Lower leg skin (tissue), 3 donors: ENCODE data around the gene ARIH1.

ENCODE experiments used
- POLR2A ChIP-seq, 2 donors: fragments of 450-650 bp; IDR thresholded peaks; one replicate each; pipeline ENCODE4 v1.6.1; 2016 to 2017; ENCODE audit warnings: antibody characterized with exemption in 2 of 2, mild to moderate bottlenecking in 1 of 2, moderate library complexity in 1 of 2
- TF ChIP-seq, protein P1 (sequence below), 3 donors: fragments of 450-650 bp; IDR thresholded peaks; one replicate each; pipeline ENCODE4 v1.5.1; 2016; ENCODE audit warnings: antibody characterized with exemption in 3 of 3, mild to moderate bottlenecking in 3 of 3, moderate library complexity in 2 of 3

DNA sequence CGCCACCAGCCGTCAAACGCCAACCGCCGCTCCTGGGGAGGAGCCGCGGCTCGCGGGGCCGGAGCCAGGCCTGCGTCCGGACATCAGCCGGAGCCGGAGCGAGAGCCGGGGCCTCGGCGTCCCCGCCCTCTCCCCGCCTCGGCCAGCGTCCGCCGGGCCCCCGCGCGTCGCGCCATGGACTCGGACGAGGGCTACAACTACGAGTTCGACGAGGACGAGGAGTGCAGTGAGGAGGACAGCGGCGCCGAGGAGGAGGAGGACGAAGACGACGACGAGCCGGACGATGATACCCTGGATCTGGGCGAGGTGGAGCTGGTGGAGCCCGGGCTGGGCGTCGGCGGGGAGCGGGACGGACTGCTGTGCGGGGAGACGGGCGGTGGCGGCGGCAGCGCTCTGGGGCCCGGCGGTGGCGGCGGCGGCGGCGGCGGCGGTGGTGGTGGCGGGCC, 359 bp downstream of the ARIH1 start:
- TF ChIP-seq, protein P1, sequence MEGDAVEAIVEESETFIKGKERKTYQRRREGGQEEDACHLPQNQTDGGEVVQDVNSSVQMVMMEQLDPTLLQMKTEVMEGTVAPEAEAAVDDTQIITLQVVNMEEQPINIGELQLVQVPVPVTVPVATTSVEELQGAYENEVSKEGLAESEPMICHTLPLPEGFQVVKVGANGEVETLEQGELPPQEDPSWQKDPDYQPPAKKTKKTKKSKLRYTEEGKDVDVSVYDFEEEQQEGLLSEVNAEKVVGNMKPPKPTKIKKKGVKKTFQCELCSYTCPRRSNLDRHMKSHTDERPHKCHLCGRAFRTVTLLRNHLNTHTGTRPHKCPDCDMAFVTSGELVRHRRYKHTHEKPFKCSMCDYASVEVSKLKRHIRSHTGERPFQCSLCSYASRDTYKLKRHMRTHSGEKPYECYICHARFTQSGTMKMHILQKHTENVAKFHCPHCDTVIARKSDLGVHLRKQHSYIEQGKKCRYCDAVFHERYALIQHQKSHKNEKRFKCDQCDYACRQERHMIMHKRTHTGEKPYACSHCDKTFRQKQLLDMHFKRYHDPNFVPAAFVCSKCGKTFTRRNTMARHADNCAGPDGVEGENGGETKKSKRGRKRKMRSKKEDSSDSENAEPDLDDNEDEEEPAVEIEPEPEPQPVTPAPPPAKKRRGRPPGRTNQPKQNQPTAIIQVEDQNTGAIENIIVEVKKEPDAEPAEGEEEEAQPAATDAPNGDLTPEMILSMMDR (IDR thresholded peaks at IDR 0.05): no peak
- TF ChIP-seq POLR2A (IDR thresholded peaks at IDR 0.05): no peak
